ENCODE measurements around the gene MARCHF9.

Gene MARCHF9

GRCh38 chr12:57770734-57771133 is 15.8 kb downstream of the MARCHF9 start:
- TF ChIP-seq USF1 (IDR thresholded peaks at IDR 0.05): no peak
- no peak for TF ChIP-seq RAD21 (IDR thresholded peaks at IDR 0.05; ENCODE audit: low read depth)
- no peak for TF ChIP-seq REST (IDR thresholded peaks at IDR 0.05; ENCODE audit: low read depth)
- no peak for TF ChIP-seq MAX (IDR thresholded peaks at IDR 0.05)
- no peak for TF ChIP-seq CREB1 (IDR thresholded peaks at IDR 0.05; ENCODE audit: low read depth)
- no peak for TF ChIP-seq TEAD4 (IDR thresholded peaks at IDR 0.05)
- no peak for TF ChIP-seq NFIC (IDR thresholded peaks at IDR 0.05)
- no peak for TF ChIP-seq FOXM1 (IDR thresholded peaks at IDR 0.05; ENCODE audit: borderline replicate concordance, low read depth)

GRCh38 chr12:57771236-57771872 is 16.5 kb downstream of the MARCHF9 start:
- TF ChIP-seq TEAD4 (IDR thresholded peaks at IDR 0.05) (no peak), REST (IDR thresholded peaks at IDR 0.05; ENCODE audit: low read depth) (no peak), EP300 (IDR thresholded peaks at IDR 0.05; ENCODE audit: borderline replicate concordance) (no peak), FOXM1 (IDR thresholded peaks at IDR 0.05; ENCODE audit: borderline replicate concordance, low read depth) (no peak), NFIC (IDR thresholded peaks at IDR 0.05) (no peak), CREB1 (IDR thresholded peaks at IDR 0.05; ENCODE audit: low read depth) (no peak), YY1 (IDR thresholded peaks at IDR 0.05; ENCODE audit: low read depth) (no peak), RAD21 (IDR thresholded peaks at IDR 0.05; ENCODE audit: low read depth) (no peak), USF1 (IDR thresholded peaks at IDR 0.05) (no peak), TAF1 (IDR thresholded peaks at IDR 0.05; ENCODE audit: low read depth) (no peak), ZBTB7A (IDR thresholded peaks at IDR 0.05; ENCODE audit: low read depth) (no peak), TCF12 (IDR thresholded peaks at IDR 0.05; ENCODE audit: low read depth) (no peak), EGR1 (IDR thresholded peaks at IDR 0.05) (no peak), MAX (IDR thresholded peaks at IDR 0.05) (no peak)

- TF ChIP-seq EP300 (IDR thresholded peaks at IDR 0.05; ENCODE audit: borderline replicate concordance) (no peak; the same call in 1 of the 2 replicates), ZBTB7A (IDR thresholded peaks at IDR 0.05; ENCODE audit: low read depth) (no peak), FOXM1 (IDR thresholded peaks at IDR 0.05; ENCODE audit: borderline replicate concordance, low read depth) (no peak), REST (IDR thresholded peaks at IDR 0.05; ENCODE audit: low read depth) (0 out of 2 replicates have a peak, but pooled peaks have one; percentile 8), TAF1 (IDR thresholded peaks at IDR 0.05; ENCODE audit: low read depth) (peak; percentile 98), CREB1 (IDR thresholded peaks at IDR 0.05; ENCODE audit: low read depth) (peak; percentile 99), EGR1 (IDR thresholded peaks at IDR 0.05) (peak; percentile 88), CEBPB (IDR thresholded peaks at IDR 0.05) (no peak), YY1 (IDR thresholded peaks at IDR 0.05; ENCODE audit: low read depth) (peak; percentile 95), USF1 (IDR thresholded peaks at IDR 0.05) (peak; percentile 87), TEAD4 (IDR thresholded peaks at IDR 0.05) (peak; percentile 29), TCF12 (IDR thresholded peaks at IDR 0.05; ENCODE audit: low read depth) (peak; percentile 83), MAX (IDR thresholded peaks at IDR 0.05) (peak; percentile 100), RAD21 (IDR thresholded peaks at IDR 0.05; ENCODE audit: low read depth) (no peak), NFIC (IDR thresholded peaks at IDR 0.05) (peak; percentile 27; the same call in 1 of the 2 replicates)
These were observed 17.0 kb downstream of the MARCHF9 start, which contains the start of gene METTL1 for GRCh38 chr12:57771873-57772428. METTL1 (minus strand) TSS chr12:57772105; CDS start chr12:57772083, 22 bp downstream.
